Fibroblast of gingiva (primary cell): ENCODE data around the gene UNC119.
"Not testable (repeated sequence)": the region's sequence is repeated elsewhere in the genome, so short reads cannot be mapped to it uniquely, and the experiment has no call there.

Experiments
- DNase-seq: peaks from one replicate; pipeline ENCODE4 v3.0.0-alpha.2; 2011; ENCODE audit warnings: low read depth

UNC119 gene

DNA sequence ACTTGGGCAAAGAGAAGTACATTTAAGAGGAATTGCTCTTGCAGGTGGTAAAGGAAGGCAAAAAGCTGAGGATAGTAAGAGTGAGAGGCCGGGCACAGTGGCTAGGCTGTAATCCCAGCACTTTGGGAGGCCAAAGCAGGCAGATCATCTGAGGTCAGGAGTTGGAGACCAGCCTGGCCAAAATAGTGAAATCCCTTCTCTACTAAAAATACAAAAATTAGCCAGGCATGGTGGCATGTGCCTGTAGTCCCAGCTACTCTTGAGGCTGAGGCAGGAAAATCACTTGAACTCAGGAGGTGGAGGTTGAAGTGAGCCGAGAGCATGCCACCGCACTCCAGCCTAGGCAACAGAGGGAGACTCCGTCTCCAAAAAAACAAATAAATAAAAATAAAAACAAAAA lies 30.1 kb downstream of the UNC119 start:
- DNase-seq: not testable (repeated sequence)

DNA sequence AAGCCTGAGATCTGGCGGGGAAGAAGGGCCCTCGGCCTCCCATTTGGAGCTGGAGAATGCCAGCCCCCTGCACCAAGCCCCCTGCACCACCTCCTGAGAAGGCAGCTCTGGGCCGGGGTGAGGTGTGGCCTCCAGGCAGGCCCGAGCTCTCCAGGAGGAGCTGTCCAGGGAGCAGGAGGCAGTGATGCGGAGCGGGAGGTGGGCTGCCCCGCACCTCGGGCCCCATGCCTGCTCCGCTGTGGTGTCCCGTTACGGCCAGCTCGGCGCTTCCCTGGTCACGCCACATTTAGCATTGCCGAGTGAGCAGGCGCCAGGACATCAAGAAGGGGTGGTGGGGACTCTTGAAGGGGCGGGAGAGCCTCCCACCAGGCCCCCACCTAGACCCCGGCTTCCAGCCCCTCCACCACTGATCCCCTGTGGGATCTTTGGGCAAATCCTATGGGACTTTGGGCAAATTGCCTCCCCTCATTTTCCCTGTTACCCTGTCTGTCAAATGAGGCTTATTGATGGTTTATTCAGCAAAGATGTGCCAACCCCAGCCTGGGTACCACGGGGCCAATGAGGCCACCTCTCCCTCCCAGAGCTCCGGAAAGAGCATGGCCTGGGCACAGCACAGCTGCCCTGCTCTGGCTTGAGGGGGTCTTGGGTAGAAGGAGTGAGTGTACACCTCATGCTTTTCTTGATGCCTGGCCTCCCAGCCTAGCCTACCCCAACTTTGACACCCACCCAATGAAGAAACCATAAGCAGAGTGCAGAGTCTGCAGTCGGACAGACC lies 30.9 kb downstream of the UNC119 start:
- DNase-seq: no peak

DNA sequence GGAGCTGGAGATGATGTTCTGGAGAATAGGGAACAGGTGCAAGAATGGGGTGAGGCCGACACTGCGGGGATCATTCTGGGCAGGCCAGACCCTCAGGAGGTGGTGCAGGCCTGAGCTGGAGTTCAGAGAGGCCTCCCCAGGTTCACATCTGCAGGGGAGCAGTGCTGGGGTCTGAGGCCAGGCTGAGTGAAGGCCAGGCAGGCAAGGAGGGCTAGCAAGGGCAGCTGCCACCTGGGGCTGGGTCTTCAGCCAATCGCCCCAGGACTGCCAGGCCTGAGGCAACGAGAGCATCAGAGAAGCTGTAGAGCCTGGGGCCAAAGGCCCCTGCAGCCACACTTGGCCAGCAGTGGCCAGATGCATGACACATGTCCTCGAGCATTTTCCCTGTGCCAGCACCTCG lies 31.7 kb downstream of the UNC119 start:
- DNase-seq: no peak

DNA sequence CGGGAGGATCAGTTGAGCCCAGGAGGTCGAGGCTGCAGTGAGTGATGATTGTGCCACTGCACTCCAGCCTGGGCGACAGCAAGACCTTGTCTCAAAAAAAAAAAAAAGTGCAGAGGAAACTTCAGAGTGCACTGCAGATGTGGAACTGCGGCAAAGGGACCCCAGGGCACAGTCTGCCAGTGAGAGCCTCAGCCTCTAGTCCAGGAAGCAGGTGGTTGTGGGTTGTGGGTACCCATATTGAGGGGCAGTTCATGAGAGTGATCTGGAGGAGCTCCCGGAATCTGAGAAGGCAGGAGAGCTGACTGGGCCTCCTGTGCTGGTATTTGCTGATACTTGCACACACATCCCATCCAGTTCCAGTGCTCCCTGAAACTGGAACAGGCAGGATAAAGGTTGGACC lies 33.2 kb downstream of the UNC119 start:
- DNase-seq: no peak

DNA sequence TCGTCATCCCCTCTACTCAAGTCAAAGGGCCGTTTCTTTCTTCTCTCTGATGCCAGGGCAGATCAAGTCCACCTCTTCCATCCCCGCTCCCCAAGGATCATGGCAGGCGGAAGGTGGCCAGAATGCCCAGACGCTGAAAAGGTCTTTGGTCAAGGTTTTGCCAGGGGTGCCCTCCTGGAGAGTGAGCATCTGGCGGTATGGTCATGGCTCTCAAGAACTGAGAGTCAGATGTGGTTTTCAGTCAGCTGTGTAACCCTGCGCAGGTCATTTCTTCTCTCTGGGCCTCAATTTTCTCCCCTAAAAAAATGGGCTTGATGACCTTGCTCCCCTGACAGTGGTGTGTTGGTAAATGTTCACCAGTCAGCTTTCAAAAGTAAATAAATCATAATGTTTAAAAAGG lies 33.8 kb downstream of the UNC119 start:
- DNase-seq: no peak

DNA sequence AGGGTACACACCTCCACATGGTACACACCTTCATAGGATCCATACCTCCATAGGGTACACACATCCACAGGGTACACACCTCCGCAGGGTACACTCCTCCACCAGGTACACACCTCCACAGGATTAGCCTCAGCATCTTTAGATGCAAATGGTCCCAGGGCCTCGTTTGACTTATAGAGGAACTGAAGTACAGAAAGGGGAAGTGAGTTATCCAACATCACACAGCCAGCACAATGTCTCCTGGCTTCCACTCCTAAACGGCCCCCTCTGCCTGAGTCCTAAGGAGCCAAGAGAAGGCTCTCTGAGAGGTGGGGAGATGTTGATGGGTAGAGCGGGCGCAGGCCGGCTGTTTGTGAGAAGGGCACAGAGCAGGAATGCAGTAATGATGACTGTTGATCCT lies 34.3 kb downstream of the UNC119 start:
- no peak for DNase-seq

DNA sequence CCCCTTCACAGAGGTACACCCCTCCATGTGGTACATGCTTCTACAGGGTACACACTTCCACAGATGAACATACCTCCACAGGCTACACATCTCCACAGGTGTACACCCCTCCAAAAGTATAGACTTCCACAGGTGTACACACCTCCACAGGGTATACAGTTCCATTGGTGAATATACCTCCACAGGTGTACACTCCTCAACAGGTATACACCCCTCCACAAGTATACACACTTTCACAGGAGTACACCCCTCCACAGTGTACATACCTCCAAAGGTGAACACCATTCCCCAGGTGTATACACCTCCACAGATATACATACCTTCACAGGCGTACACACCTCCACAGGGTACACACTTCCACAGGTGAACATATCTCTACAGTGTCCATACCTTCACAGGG lies 36.9 kb downstream of the UNC119 start:
- no peak for DNase-seq

DNA sequence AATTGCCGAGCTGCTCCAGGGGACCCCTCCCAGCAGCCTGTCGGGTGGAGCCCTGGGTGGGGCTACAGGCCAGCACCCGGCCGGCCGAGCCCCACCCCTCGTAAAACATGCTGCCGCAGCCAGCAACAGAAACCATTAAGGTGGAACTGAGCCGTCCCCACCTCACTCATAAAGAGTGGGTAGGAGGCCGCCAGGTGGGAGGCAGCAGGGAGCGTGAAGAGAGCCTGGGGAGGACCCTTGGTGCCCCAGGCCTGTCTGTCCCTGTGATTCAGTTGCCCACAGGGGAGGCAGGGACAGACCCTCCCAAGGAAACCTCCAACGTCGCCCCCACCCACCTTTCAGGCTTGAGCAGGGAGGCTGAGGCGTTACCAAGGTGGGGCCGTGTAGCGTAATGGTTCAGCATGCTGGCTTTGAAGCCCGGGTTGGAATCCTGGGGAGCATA lies 37.8 kb downstream of the UNC119 start:
- no peak for DNase-seq

DNA sequence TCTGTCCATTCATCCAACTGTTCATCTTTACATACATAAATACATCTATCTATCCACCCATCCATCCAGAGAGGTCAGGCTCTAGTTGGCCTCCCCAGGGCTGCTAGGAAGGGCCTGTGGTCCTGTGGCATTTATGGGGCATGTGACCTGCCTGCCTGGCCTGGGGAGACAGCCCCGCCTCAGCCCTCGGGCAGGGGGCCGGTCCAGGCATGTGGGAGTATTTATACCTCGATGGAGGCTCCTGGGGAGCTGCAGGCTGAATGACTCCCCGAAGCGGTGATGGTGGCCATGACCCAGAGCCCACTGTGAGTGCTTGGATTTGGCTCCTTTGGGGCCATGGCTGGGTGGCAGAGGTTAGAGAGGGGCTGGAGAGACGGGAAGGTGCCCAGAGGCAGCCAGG lies 38.9 kb downstream of the UNC119 start:
- DNase-seq: no peak

DNA sequence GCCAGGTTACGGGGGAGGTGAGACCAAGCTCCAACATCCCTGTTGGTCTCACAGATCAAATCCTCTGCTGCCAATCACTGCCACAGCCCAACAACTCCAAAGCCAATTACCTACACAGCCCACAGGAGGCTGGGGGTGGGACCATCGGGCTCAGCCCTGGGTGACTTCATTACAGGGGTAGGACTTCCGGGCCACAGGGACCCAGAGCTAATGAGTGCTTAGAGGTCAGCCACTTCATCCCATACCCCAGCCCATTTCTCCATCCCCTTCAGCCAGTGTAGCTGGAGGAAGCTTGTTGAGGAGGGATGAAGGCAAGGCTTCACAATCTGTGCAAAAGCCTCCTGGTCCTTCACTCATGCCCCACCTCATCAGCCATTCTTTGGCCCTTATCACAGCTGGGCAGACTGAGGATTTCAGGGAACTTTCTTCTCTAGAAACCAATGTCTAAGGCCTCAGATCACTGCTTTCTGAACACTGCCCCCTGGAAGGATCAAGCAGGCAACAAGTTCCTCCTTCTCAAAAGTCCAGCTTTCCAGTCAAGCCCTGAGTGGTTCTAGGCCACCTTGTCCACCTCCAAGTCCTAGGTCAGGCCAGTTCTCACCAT lies 40.5 kb downstream of the UNC119 start:
- no peak for DNase-seq

DNA sequence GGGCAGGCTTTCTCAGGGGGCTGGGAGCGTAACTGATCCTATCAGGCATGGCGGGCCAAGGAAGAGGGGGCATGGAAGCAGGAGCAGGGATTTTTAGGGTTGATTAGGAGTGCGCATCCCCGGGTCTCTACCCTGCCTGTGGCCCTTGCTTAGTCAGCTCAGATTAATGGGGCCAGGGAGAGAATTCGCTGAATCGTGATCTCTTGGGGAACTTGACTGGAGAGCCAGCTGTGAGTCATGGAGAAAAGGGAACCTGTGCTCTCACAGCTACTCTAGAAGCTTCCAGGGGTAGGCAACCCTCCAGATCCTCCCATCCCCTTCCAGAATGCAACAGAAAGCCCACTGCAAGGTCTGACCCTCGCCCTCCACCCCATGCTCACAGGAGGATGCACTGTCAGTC lies 42.6 kb downstream of the UNC119 start:
- DNase-seq: no peak

DNA sequence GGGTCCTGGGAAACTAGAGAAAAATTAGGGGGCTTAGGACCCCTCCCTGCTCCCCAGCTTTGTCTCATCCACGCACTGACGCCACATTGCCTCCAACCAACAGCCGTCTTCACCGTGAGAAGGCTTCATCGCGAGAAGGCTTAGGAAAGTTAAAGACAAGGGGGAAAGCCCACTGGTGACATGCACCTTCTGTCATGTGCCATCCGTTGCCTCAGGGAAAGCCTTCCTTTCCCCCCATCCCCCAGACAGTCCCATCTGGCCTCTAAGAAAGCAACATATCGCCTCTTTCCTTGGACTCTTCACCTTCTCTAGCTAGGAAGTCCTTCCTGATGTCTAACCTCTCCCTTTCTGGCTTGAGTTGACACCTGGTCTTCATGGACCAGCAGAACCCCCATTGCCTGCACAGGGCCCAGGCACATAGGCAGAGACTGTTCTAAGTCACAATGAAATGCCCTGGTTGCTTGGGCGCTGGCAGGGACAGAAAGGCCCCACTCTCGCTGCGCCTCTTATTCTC lies 44.2 kb downstream of the UNC119 start:
- DNase-seq: no peak

DNA sequence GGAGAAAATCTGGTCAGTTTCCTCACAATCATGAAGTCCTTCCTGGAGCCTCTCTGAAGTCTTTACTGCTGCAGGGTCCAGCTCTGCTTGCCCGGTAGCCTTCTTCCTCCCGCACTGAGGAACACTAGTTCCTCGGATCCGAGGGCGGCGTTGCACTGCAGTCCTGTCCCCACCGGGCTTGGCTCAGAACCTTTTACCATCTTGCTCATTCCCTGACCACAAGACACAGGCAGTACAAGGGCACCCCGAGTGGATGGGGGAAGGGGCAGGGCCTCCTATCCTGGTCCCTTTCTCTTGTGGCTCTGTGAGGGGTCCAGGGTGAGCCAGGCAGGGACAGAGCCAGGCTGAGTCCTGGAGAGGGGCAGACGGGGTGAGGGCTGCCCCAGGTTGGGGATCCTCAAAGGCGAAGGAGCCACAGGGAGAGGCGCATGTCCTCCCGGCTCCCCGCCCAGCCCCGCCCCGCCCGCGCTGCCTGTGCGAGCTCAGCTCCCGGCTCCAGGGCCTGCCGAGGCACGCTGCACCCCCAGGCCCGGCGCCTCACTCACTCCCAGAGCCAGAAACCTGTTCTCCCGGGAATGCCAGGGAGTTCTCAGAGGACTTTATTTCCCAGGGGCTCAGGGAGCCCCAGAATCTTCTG lies 44.7 kb downstream of the UNC119 start:
- no peak for DNase-seq

DNA sequence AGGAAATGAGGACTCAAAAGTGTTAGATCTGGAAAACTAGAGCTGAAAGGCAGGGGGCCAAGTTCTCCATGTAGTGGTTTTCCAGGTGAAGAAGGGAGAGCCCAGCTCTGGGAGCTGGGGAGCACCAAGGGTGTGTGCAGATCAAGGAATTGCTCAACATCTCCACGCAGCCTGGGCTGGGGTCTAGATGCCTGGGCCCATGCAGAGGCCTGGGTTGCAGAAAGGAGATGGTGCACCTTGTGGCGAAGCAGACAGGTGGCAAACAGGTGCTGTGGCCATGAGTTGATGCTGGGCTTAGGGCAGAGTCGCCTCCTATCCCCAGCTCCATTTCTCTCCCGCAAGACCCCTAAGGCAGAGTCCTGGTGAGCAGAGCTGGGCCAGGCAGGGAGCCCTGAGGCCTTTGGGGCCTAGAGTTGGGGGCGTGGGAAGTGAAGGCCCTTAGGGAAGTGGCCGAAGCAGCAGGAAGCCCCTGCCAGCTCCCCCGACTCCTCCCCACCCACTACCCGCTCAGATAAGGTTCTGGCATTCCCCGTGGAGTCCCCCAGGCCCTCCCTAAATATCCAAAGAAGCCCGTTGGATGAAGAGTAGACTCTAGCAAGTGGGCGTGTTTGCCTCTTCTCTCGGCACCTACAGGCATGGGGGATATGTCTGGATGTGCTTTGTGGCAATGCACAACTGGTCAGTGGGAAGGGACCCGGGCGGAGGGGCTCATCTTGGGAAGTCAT lies 45.5 kb downstream of the UNC119 start:
- DNase-seq: no peak

DNA sequence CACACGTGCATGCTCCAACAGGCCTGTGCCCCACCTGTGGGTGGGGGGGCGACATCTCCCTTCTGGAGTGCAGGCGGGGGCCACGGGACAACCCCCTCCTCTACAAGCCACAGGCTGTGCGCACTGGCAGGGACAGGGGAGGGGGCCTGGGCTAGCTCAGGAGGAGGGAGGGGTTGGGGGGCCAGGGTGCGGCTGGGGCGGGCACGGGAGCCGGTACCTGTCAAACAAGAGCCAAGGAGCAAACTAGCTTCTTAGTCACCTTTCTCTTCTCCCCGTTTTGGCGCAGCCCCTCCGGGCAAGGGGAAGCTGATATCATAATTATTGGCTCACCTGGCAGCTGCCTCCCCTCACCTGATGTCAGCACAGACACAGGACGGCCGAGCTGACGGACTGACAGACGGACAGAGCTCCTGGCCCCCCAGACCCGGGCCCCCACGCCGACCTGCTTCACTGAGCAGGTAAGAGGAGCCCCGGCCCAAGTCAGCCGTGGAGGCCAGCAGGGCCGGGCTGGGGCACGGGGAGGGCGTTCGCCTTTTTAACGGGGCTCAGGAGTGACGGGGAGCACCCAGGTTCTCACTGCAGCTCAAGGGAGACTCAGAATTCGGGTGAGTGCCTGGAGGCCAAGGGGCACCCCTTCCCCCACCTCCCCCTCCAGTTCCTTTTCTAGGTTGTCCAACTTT lies 46.3 kb downstream of the UNC119 start, which contains the start of gene FOXN1:
TSS of gene FOXN1 (plus strand) at position 363 of the 680 bp plus-strand sequence. CDS start 17,622 bp downstream, outside the sequence.
- no peak for DNase-seq

DNA sequence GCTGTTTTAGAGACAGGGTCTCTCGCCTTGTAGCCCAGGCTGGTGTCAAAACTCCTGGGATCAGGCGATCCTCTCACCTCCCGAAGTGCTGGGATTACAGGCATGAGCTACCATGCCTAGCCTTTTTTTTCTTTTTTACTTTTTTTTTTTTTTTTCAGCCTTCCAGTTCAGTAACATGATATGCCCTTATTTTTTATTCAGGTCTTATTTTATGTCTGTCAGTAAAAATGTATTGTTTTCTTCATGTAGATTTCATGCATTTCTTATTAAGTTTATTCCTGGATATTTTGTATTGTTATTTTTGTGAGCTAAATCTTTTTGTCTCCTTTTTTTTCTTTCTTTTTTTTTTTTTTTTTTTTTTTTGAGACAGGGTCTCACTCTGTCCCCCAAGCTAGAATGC lies 49.0 kb downstream of the UNC119 start:
- no peak for DNase-seq

DNA sequence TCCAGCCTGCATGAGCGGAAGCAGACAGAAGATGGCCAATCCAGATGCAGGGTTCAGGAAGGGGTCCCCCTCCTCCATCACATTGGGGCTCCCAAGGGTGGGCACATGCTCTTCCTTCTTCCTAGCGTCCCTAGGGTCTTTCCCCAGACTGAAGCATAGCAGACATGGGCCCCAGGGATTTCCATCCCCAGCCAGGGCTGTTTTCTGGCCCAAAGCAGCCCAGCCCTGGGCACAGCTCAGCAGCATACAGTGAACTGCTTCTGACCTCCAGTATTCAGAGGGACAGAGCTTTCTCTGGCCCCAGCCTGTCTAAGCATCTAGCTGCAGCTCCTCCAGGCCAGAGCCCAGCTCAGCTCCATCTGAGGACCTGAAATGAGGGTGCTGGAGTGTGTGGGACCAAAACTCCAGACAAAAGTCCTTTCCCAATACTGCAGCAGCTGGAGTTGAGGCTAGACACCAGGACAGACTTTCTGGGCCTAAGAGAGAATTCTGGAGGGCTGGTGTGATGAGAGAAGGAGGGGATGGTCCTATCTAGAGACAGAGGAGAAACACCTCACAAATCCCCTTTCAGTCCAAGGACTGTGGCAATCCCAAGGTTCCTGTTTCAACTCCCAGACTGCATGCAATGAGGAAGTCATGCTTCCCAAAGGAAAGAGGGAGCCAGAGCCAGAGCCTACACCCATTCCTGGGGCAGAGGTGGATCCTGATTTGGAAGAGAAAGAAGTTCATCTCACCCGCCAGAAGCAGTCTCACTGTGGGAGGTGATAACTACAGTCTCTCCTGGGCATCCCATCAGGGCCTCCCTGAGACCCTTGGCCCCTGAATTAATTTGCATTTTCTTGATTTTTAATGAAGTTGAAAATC lies 50.8 kb downstream of the UNC119 start:
- no peak for DNase-seq

DNA sequence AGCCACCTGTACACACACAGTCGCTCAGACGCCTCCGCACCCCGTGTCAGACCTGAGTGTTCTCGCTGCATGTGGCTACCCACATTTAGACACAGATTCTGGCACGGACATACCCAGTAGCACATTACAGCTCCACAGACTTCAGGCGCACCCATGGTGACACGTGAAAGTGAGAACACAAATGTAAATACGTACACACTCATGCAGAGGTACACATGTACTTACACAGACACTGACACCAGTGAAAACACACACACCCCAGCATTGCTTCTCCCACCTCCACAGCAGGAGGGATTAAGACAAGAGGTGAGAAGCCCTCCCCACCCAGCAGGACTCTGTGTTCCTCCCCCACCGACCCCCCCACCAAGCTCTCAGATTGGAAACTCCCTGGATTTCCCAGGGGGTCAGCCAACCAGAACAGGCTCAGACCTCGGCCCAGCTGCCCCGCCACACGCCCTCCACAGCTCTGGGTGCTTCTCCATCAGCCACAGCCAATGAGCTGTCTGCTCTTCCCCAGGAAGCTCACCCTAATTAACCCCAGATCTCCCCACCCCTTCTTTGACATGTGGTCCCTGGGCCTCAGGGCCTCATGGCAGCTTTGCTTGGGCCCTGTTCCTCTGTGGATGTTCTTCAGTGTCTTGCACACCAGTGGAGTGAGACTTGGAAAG lies 51.6 kb downstream of the UNC119 start:
- DNase-seq: no peak

DNA sequence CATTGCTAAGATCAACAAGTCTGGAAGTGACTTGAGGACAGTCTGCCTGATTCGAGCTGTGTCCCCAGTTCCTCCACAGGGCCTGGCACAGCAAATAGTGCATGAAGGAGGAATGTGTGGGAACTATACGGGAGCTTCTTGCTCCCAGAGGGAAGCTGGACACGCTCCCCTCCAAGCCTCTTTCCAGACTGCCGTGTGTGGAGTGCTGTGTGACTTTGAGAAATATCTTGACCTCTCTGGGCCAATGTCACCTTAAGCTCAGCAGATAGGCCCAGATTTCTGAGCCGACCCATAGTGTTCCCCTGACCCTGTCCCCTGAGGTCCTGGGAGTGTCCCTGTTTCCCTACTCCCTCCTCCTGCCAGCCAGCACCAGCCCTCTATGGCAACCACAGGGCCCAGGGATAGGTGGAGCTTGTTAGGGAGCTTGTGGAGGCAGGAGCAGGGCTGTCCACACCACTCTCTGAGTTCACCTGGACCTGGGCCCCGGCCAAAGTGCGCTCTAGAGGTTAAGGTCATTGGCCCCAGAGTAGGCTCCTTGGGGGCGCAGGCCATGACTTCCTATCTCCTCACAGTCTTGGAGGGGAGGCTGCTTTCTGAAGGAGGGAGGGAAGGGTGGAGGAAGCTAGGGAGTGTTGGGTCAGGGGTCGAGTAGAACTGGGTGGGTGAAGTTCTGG lies 52.6 kb downstream of the UNC119 start:
- no peak for DNase-seq

DNA sequence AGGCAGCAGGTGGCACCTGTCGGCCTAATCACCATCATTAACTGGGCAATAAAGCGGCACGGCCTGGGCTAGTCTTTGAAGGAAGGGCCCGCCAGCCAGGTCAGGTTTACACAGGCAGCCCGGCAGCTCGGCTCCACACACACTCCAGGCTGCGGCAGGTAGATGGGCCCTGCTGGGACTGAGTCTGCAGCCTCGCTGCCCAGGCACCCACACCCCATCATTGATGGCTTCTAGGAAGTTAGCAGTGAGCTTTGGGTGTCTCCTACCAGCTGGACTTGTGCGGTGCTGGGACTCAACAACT lies 53.1 kb downstream of the UNC119 start:
- DNase-seq: no peak
